A549 (cell line): ENCODE data around the gene HINFP.

Experiments
- EHMT2 ChIP-seq: fragments of 200-600 bp; sonication (generic); IDR thresholded peaks from 2 replicates; pipeline ENCODE4 v1.6.1; 2016; ENCODE audit warnings: antibody characterized with exemption, low read depth, mild to moderate bottlenecking, moderate library complexity
- EP300 ChIP-seq, 2 experiments: fragments of >200 bp; sonication (Bioruptor Twin); formaldehyde crosslinking; IDR thresholded peaks; 2 replicates in 1 of 2; 3 replicates in 1 of 2; pipeline ENCODE4 v1.6.1; 2016 to 2017
- GATA3 ChIP-seq: IDR thresholded peaks from 2 replicates; pipeline ENCODE4 v1.6.1; 2012; ENCODE audit warnings: borderline replicate concordance
- HDAC2 ChIP-seq: fragments of 200-600 bp; sonication (generic); IDR thresholded peaks from 2 replicates; pipeline ENCODE4 v1.6.1; 2016
- HOXA7 ChIP-seq: fragments of 250-450 bp; sonication (Bioruptor Pico); IDR thresholded peaks from 2 replicates; pipeline ENCODE4 v1.5.0; 2020; ENCODE audit warnings: mild to moderate bottlenecking, moderate library complexity
- POLR2A ChIP-seq: IDR thresholded peaks from 2 replicates; pipeline ENCODE4 v1.6.1; 2012; ENCODE audit warnings: mild to moderate bottlenecking, low read length
- RNF2 ChIP-seq: fragments of 200-600 bp; sonication (generic); IDR thresholded peaks from 2 replicates; pipeline ENCODE4 v1.6.1; 2016; ENCODE audit warnings: low read depth, mild to moderate bottlenecking, antibody characterized with exemption, moderate library complexity, borderline replicate concordance
- SMC3 ChIP-seq: fragments of >200 bp; sonication (Bioruptor Twin); formaldehyde crosslinking; IDR thresholded peaks from 3 replicates; pipeline ENCODE4 v1.6.1; 2018; ENCODE audit warnings: inconsistent platforms
- TF ChIP-seq, protein P1 (sequence below): fragments of >200 bp; sonication (Bioruptor Twin); formaldehyde crosslinking; IDR thresholded peaks from 3 replicates; pipeline ENCODE4 v1.5.1; 2016
- TF ChIP-seq, protein P2 (sequence below): IDR thresholded peaks from 2 replicates; pipeline ENCODE4 v1.6.1; 2012

DNA sequence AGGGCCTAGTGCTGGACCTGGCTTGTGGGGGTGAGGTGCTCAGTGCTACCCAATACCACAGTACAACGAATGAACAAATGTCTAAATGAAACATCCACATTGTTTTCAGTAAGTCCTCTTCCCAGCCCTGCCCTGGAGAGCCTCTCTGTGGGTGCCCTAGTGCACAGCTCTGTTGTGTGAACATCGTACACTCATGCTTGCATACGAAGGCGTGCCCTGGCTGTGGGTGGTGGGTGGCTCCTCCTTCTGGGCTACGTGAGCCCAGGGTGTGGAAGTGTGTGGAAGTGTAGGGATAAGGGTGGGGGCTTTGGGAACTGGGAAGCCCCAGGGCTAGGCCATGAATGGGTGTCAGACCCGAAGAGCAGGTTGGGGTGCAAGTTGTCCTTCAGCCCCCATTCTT lies 46.6 kb downstream of the HINFP start:
- no peak for TF ChIP-seq EHMT2
- TF ChIP-seq, protein P1, sequence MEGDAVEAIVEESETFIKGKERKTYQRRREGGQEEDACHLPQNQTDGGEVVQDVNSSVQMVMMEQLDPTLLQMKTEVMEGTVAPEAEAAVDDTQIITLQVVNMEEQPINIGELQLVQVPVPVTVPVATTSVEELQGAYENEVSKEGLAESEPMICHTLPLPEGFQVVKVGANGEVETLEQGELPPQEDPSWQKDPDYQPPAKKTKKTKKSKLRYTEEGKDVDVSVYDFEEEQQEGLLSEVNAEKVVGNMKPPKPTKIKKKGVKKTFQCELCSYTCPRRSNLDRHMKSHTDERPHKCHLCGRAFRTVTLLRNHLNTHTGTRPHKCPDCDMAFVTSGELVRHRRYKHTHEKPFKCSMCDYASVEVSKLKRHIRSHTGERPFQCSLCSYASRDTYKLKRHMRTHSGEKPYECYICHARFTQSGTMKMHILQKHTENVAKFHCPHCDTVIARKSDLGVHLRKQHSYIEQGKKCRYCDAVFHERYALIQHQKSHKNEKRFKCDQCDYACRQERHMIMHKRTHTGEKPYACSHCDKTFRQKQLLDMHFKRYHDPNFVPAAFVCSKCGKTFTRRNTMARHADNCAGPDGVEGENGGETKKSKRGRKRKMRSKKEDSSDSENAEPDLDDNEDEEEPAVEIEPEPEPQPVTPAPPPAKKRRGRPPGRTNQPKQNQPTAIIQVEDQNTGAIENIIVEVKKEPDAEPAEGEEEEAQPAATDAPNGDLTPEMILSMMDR = no peak
- TF ChIP-seq EP300 (IDR thresholded peaks at IDR 0.05) = no peak
- TF ChIP-seq, protein P2, sequence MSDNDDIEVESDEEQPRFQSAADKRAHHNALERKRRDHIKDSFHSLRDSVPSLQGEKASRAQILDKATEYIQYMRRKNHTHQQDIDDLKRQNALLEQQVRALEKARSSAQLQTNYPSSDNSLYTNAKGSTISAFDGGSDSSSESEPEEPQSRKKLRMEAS = no peak
- no peak for TF ChIP-seq POLR2A
- TF ChIP-seq GATA3 = no peak
- TF ChIP-seq HDAC2 = no peak
- TF ChIP-seq SMC3 = no peak
- no peak for TF ChIP-seq RNF2
- no peak for TF ChIP-seq HOXA7 (CRISPR knock-in tag)
